GM10266 (cell line): ENCODE measurements around the gene TGOLN2.
A peak's percentile ranks its signal among the peaks of the same experiment; 100 is the strongest.
"Not testable (repeated sequence)": the region's sequence is repeated elsewhere in the genome, so short reads cannot be mapped to it uniquely, and the experiment has no call there.

ENCODE experiments used
- DNase-seq: peaks from one replicate; pipeline ENCODE4 v3.0.0; 2012; ENCODE audit errors: extremely low spot score
- CTCF ChIP-seq: IDR thresholded peaks from 2 replicates; pipeline ENCODE4 v1.5.1; 2012; ENCODE audit warnings: mild to moderate bottlenecking, low read depth; ENCODE audit not compliant: control insufficient read depth, insufficient read depth; ENCODE audit errors: missing control alignments

The TGOLN2 gene

DNA sequence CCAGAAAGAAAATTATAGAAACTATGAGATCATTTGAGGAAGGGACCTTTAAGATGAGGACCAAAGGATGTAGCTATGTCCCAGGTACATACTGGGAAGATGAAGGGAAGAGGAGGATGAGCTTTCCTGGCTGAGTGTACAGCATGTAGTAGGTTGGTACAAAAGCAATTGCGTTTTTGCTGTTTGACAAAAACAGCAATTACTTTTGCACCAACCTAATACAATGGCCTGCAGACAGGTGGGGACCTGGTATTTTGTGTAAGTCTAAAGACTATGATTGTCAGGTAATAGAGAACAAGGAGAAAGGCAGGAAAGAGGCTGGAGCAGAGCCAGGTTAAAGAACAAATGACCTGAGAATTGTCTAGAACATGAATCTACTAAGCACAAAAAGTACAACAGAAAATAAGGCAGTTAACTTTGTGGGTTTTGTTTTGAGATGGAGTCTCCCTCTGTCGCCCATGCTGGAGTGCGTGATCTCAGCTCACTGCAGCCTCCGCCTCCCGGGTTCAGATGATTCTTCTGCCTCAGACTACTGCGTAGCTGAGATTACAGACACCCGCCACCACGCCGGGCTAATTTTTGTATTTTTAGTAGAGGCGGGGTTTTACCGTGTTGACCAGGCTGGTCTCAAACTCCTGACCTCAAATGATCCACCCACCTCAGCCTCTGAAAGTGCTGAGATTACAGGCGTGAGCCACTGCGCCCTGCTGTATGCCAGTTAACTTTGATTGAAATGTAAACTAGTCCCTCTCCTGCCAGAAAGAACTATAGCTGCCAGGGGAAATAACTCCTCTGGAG lies 3.2 kb upstream of the TGOLN2 start:
- no peak for DNase-seq
- no peak for TF ChIP-seq CTCF

GRCh38 chr2:85329701-85330100 lies 1.9 kb upstream of the TGOLN2 start:
- DNase-seq = not testable (repeated sequence)

- TF ChIP-seq CTCF = no peak
- DNase-seq = no peak
Observed at GRCh38 chr2:85329181-85329651, 1.4 kb upstream of the TGOLN2 start.

- no peak for TF ChIP-seq CTCF
- peak; percentile 53 for DNase-seq
Observed at GRCh38 chr2:85327160-85327821, 498 bp downstream of the TGOLN2 start.

DNA sequence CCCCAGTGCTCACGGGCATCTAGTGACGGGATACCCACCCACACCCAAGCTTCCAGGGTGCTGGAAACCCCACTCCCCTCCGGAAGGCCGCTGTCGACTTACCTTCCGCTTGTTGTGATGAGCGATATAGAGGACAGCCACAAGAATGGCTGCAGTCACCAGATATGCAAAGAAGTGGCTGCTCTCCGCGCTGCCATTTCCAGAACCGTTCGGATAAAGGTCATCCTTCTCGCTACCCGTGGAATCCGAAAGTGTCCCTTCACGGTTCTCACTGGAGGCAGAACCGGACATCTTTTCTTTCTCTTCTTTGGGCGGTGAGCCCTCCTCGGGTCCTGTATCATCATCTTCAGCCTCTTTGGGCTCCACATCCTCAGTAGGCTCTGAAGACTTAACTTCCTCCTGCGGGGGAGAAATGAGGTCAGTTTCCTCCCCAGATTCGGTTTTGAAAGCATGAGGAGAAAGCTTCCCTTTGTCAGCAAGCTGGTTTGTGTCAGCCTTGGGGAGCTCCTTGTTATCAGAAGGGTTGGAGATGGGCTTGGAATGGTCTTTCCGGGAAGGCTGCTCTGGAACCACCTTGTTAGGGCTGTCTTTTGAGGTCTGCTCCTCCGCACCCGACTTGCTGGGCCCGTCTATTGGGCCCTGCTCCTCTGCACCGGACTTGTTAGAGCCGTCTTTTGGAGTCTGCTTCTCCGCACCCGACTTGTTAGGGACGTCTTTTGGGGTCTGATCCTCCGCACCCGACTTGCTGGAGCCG lies 1.2 kb downstream of the TGOLN2 start:
- DNase-seq = peak; percentile 50
- TF ChIP-seq CTCF = no peak

DNA sequence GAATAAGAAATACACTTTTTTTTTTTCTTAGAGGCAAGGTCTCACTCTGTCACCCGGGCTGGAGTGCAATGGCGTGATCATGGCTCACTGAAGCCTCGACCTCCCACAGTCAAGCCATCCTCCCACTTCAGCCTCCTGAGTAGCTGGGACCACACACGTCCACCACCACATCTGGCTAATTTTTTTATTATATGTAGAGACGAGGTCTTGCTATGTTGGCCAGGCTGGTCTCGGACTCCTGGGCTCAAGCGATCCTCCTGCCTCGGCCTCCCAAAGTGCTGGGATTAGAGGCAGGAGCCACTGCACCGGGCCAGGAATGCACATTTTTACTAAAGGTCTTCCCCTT lies 2.4 kb downstream of the TGOLN2 start:
- no peak for TF ChIP-seq CTCF
- DNase-seq = no peak

DNA sequence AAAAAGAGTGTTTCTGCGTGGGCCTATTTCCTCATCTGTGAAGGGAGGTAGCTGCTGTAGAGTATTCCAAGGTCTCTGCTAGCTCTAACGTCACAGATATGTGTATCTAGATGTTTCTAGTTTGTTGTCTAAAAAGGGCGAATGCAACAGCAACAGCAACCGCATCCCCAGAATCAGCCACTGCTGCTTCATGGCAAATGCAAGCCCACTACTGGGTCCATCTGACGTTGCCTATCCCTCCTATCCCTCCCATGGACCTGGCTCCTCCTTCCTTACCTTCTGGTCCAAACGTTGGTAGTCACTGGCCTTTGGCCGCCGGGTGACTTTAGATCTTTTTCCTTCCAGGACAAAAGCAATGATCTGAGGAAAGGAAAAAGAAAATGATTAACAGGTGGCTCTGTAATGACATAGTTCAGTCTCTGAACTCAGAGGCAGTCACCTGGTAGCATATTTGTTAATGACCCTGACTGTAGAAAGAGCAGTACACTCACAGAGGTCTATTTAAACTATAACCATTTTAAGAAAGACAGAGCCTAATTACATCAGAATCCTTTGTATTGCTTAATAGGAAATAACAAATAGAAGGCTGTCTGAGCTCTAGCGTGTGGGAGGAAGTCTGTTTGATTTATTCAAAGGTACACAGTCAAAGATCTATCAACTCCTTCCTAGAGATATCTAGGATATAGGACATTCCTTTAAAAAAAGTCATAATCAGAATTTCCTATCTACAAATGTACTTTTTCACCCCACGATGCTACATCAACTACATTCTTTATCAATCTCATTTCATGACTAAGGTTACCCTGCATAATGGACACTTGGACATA lies 2.9 kb downstream of the TGOLN2 start:
- no peak for TF ChIP-seq CTCF
- no peak for DNase-seq

GRCh38 chr2:85323988-85324367 lies 3.8 kb downstream of the TGOLN2 start:
- DNase-seq = not testable (repeated sequence)
